Activated CD8-positive, alpha-beta memory T cell treated with anti-CD3 and anti-CD28 coated beads, Interleukin-2, amount 50 U/mL, for 24 hours (primary cell): Measurements from ENCODE around the gene MGMT.

Source experiments
- DNase-seq: peaks from one replicate; pipeline ENCODE4 v3.0.0-alpha.2; 2020; ENCODE audit errors: extremely low read depth

Gene MGMT

DNA sequence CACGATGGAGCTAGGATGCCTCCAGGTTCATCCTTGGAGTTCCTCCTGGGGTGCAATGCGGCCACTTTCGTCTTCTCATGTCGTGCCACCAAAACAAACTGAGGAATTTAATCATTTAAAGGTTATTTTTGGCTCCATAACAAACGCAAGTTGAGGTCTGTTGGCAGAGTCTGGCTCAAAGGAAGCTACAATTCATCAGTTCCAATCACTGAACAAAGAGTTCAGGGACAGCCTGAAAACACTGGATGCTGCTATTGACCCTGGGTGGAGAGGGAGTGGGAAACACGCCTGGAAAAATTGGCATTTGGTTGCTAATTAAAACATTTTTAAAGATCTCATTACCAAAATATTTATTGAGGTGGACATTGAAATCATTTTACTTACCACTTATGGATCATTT, 11.4 kb upstream of the MGMT start:
- no peak for DNase-seq

DNA sequence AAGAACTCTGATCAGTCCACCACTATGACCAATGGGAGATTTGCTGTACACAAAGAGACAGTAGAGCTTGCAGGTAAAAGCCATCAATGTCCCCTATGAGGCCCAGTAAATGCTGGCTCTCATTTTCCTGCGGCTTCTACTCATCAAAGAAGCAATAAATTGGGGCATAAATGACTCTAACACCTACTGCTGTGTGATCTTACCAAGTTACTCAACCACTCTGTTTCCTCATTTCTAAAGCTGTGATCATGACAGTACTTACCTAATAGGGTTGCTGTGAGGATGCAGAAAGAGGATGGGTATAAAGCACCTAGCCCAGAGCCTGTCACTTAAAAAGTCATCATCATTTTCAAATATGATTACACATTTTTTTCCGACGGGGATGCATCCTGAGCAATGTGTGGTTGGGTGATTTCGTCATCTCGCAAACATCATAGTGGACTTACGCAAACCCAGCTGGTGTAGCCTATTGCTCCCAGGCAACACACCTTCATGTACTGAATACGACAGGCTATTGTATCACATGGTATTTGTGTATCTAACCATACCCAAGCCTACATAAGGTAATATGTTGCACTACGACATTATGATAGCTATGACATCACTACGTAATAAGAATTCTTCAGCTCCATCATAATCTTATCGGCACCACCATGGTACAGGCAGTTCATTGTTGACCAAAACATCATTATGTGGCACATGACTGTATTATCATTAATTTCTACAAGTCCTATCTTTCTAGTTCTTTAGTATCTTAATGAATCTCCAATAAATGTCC, 7.1 kb upstream of the MGMT start:
- DNase-seq = no peak

DNA sequence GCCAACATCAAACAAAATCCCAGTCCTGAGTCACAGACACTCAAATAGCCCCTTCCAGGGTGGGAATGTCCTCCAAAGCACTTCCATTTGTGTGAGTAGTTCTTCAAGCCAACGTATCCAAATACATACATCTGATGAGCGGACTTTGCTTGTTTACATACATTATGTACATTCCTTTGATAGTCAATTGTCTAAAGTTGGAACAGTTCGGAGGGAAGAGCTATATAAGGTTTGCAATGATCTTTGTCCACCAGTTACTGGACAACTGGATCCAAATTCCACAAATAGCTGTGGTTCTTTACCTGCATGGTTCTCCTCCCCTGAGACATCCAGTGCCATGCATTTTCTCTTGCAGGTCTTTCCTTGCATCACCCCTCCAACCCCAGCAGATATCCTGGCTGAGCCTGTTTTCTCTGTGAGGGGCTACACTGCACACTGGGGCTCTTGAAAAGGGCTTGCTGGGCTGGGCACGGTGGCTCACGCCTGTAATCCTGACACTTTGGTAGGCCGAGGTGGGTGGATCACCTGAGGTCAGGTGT, 4.7 kb upstream of the MGMT start:
- no peak for DNase-seq

DNA sequence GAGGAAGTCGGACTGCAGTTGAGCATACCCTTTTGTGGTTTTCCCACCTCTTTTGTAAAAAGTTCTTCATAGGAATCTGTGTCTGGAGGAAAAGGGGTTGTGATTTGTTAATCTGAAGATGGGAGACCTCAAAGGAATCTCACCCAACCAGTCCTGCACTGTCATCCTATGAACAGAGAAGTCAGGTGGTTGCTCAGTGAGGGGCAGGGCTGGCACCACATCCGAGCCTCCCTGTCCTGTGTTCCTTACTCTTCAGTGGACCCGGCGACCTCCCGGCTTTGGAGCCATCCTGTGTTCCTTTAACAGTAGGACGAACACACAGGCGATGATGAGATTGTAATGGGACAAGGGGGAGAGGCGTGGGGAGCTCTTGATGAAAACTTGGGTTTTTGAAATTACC, 2.8 kb upstream of the MGMT start:
- DNase-seq = no peak

DNA sequence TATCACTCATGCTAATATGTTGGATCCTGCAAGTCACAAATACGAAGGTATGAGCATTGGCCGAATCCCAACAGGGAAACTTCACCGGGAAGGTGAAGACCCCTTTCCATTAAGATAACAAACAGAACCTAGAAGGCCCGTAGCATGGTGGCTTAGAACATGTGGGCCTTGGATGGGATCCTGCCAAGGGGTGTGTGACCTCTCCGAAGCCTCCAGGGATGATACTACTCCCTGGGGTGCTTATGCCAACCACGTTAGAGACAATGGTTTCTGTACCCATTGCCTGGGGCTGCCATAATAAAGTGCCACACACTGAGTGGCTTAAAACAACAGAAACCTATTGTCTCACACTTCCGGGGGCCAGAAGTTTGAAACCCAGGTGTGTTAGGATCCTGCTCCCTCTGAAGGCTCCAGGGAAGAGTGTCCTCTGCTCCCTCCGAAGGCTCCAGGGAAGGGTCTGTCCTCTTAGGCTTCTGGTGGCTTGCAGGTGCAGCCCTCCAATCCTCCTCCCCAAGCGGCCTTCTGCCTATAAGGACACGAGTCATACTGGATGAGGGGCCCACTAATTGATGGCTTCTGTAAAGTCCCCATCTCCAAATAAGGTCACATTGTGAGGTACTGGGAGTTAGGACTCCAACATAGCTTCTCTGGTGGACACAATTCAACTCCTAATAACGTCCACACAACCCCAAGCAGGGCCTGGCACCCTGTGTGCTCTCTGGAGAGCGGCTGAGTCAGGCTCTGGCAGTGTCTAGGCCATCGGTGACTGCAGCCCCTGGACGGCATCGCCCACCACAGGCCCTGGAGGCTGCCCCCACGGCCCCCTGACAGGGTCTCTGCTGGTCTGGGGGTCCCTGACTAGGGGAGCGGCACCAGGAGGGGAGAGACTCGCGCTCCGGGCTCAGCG, 992 bp upstream of the MGMT start:
- no peak for DNase-seq

DNA sequence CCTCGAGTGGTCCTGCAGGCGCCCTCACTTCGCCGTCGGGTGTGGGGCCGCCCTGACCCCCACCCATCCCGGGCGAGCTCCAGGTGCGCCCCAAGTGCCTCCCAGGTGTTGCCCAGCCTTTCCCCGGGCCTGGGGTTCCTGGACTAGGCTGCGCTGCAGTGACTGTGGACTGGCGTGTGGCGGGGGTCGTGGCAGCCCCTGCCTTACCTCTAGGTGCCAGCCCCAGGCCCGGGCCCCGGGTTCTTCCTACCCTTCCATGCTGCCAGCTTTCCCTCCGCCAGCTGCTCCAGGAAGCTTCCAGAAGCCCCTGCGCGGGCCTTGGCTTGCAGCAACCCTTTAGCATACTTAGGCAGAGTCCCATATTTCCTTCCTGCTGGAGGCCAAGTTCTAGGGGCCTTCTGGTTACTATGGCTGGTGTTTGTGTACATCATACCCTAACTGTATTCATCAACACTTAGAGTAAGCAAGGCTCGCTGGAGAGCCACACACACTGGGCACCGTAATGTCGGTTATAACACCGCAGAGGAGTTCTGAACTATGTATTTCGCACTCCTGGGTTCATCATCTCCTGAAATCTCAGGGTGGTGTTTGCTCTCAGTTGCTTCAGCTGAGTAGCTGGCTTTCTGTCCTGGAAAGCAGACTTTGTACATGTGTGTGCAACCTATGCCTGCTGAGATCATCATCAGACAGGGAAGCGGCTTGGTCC, 471 bp downstream of the MGMT start:
- no peak for DNase-seq

DNA sequence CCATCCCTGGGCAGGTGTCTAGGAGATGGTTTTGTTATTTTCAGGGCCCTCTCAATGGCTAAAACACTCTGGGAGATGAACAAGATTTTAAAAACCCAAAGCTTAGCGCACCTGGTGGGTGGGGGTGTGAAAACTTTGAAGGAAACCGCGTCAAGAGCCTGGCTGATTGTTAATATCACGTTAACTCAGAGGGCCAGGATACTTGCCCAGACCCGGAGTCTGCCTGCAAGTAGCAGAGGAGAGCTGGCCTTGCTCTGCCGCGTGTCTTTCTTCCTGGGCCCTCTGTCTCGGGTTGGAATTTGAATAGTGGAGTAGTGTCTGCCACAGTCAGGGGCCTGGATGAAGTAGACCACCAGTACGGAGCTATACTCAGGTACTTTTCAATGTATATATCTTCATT, 1.1 kb downstream of the MGMT start:
- no peak for DNase-seq

DNA sequence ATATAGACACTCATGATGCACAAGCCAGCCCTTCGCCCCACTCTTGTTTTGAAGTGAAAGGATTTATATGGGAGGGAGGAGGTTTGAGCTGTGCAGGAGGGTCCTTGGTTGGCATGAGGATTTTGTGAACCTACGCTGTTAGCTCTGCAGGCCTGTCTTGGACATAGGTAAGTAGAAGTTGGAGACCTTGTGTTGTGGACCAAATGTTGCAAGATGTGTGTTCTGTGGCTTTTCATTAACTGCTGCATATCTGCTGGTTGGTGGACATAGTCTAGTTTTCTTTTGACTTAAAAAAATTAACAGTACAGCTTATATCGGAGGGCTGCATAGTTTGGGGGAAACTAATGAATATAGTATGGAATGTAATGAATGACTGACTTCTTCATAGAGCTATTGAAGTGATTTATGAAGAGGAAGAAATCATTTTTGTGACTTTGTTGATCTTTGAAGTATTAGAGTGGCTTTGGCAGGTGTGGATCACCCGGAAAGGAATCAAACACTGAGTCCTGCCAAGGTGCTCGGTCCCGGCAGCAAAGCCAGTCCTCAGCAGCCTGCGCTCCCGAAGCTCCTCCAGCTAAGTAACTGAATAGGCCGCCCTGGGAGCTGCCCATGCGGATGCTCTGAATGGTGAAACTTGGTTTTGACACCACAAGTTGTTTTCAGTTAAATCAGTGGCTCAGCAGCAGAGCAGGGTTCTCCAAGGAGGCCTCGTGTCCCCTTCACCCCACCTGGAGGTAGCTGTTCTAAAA, 3.2 kb downstream of the MGMT start:
- DNase-seq = no peak

DNA sequence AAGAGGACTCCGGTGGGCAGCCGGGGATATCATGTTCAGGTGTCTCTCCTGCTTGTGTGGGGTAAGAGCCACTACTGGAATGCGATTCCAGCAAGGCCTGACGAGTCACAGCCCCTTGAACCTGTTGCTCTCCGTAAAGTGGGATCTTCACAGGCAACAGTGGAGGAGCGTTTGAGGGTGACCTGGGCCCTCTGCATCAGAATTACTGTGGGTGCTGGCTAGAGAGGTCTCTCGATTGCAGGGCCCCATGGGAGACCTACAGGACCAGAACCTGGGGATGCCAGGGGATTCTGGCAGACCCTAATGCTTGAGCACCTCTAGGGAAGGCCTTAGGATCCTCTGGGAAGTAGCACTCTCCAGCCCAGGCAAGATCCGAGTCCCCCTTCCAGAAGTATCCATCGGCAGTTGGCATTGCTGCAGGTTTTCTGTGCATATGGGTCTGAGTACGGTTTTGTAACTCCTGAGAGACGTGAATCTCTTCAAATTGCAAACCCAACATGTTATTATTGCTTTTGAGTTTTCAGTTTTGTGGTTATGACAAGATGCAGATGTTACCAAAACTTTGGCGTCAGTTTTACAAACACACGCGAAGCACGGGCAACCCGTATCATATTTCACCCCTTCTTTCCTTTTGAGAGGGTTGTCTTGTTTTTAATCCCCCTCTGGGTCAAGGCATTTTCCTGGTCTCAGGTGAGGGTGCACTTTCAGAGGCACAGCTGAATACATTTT, 4.6 kb downstream of the MGMT start:
- no peak for DNase-seq

DNA sequence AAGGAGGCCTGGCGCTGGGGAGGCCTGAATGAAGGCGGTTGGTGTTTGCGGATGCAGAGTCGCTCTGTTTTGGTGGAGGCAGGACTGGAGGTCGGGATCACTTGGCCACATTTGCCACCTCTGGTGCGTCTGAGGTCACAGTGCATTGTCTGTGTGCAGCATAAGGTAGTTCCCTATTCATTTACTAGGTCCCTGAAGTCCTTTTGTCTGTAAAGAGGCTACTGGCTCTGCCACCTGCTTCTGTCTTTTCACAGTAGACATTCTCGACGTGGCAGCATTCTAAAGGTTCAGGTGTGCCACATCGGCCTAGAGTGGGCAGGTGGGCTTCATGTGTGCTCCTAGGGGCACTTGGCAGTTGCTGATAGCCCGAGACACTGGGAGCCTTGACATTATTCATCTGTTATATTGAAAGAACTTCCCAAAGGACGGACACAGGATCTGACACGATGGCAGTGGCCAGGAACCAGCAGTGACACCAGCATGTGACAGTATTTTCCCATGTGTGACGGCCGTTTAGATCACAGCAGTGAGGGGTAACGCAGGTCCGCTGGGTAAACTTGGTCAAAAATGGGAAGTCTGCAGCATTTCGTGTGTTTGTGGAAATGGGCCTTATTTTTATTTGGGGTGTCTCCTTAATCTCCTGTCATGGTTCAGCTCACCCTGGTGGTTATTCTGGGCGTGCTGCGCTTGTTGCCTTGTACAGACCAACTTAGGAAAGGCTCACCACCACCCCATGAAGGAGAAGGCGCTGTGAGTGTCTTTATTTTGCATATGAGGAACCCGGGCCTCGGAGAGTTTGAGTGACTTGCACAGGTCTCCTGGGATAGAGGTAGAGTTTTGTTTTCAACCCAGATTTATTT, 5.9 kb downstream of the MGMT start:
- DNase-seq = no peak

DNA sequence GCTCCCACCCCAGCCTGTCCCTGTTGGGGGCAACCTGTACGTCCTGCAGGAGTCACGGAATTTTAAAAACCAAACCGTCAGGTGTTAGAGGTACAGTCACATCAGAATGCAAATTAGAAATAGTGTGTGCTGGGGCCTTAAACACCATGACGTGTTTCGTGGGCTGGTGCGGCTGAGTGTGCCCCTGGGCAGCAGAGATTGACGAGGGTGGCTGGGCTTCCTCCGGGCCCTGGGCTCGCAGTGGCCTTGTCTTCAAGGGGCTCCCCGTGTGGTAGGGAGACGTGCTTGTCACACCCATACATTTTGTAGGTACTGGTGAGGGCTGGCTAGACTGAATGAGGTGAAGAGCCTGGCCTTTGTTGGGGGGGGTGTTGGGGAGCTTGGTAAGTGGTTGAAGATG, 7.6 kb downstream of the MGMT start:
- no peak for DNase-seq

DNA sequence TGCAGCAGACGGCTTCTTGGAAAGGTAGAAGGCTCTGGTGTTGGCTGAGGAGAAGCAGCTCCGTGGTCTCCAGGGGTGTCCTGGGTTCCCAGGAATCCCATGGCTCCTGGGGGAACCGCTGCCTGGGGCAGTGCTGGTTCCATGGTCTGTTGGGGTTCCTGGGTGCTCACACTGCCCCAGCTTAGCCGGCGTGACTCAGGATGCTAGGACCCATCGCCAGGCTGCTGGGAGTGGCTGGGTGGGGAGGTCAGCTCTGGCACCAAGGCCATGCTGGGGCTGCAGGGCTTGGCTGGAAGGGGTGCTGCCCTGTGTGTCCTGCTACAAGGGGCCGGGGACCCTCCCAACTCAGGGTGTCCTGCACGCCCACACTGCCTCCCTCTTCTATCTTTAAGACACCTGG, 9.4 kb downstream of the MGMT start:
- no peak for DNase-seq

DNA sequence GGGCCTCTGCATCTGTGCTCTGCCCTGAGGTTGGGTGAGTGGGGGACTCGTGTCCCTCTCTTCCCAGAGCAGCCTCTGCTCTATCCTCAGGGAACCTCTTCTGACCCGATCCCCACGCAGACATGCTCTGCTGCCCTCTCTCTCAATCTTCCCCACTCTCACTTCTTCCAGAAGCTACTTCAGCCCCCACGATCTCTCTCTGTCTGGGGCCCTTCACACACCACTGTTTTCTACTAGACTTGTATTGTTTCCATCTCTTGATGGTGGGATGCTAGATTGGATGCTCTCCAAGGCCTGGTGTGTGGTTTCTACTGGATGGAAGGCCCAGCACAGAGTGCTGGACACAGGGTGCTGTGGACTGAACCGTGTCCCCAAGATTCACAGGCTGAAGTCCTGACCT, 10.0 kb downstream of the MGMT start:
- DNase-seq = no peak

DNA sequence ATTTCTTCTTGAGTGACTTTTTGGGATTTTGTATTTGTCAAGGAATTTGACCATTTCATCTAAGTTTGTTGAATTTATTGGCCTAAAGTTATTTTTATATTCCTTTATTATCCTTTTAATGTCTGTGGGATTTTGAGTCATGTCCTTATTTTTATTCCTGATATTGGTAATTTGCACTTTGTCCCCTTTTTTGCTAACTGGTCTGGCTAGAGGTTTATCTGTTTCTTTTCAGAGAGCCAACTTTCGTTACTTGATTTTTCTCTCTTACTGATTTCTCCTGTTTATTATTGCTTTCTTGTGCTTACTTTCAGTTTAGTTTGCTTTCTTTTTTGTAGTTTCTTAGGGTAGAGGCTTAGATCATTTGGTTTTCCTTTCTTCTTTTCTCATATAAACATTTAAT, 14.6 kb downstream of the MGMT start:
- DNase-seq = no peak

DNA sequence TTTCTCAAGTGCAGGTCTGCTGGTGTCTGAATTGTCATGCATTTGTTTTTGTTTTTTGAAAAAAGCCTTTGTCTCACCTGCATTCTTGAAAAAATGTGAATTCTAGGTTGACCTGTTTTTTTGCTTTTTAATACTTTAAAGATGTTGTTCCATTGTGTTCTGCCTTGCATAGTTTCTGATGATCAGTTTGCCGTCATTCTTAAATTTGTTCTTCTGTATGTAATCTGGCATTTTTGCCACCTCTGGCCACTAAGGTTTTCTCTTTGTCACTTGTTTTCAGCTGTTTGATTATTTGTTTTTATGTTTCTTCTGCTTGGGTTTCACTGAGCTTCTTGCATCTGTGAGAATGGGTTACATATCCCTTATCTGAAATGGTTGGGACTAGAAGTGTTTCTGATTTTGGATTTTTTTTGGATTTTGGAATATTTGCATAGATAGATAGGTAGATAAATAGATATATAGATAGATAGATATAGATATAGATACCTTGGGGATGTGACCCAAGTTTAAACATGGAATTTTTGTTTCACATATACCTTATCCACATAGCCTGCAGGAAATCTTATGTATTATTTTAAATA, 16.5 kb downstream of the MGMT start:
- DNase-seq = no peak

DNA sequence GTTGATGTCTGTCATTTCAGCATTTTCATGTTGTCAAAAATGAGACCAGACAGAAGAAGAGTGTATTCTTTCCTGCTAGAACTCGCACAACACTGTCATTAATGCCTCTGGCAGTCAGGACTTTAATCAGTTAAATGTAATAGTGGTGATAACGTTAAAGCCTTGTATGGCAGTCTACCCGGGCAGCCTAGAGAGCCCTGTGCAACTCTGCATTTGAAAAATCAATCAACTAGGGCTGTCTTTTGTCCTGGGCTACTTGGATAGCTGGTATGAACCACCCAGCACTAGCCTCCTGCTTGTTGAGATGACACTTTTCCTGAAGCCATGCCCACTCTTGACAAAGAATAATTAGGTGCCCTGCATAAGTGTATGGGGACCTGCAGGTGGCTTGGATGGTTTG, 19.8 kb downstream of the MGMT start:
- no peak for DNase-seq

DNA sequence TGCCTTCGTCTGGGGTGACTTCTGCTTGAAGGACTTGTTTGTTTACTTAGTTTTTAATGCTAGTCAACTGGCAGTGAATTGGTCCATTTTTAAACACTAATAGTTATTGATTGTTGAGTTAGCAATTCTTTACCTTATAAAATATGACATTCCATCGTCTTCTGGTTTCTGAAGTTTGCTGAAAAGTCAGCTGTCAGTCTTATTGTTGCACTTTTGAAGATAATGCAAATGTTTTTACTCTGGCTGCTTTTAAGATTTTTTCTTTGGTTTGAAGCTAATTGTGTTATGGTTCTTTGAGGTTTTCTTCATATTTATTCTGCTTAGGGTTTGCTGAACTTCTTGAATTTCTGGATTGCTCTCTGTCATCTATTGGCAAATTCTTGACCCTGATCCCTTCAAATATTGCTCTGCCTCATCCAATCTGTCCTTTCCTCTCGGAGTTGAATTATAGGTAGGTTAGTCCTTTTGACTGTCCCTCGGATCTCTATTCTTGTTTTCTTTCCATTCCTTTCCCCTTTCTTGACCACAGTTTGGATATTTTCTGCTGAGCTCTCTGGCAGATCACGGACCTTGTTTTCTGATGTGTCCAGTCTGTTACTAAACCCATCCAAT, 24.2 kb downstream of the MGMT start:
- no peak for DNase-seq

DNA sequence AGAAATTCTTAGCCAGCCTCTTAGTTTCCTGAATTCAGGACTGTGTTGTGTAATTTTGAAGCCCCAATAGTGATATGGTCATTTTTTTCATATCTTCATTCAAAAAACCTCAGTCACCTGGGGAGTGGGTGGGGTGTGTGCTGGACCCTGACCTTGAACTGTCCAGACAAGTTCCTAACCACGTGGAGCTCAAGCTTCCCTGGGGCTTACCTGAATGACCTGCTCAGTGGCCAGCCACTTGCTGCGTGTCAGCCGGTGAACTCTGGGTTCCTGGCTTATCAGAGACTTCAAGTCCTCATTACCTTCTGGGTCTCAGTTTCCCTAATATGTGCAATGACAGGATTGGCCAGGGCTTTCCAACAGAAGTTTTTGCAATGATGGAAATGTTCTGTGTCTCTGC, 27.1 kb downstream of the MGMT start:
- no peak for DNase-seq

DNA sequence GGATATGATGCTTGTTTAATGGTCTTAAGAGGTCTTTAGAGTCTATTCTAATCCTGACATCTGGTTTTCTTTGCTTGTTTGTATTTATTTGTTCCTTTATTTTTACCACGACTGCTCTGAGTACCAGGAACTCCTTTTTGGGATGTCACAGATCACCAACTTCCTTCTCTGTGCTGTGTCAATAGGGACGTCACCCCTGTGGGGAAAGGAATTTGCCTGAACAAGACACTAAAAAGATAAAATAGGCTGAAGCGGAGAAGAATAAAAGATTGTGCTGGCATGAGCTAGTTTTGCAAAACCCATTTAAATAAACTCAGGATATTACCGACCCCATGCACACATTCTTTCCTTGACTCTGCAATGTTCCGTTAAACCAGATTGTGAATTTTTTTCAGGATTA, 27.7 kb downstream of the MGMT start:
- DNase-seq = no peak
